HG03378 (cell line): Measurements from ENCODE around the gene POLDIP2.

Experiments
- ATAC-seq: cut with Tn5 transposase; IDR thresholded peaks from one replicate; pipeline ENCODE4 v1.9.1; 2021; ENCODE audit warnings: mild to moderate bottlenecking, moderate library complexity; ENCODE audit not compliant: unreplicated experiment

The POLDIP2 gene

GRCh38 chr17:28367641-28368305 is 10.4 kb upstream of the POLDIP2 start:
- no peak for ATAC-seq

- no peak for ATAC-seq
These were observed 9.3 kb upstream of the POLDIP2 start for GRCh38 chr17:28366605-28367004.

GRCh38 chr17:28365487-28365886 is 8.2 kb upstream of the POLDIP2 start:
- ATAC-seq, result no peak

GRCh38 chr17:28364665-28365363 is 7.5 kb upstream of the POLDIP2 start, which contains the start of gene SEBOX:
Gene SEBOX (minus strand): TSS chr17:28365199. CDS start chr17:28365151, 48 bp downstream.
- ATAC-seq, result no peak

- ATAC-seq, result no peak
These were observed 6.7 kb upstream of the POLDIP2 start for GRCh38 chr17:28363776-28364650.

- ATAC-seq, result no peak
These were observed 5.9 kb upstream of the POLDIP2 start for GRCh38 chr17:28363186-28363585.

GRCh38 chr17:28357901-28358197 is 522 bp upstream of the POLDIP2 start:
- ATAC-seq, result no peak

- no peak for ATAC-seq
These were observed 7.1 kb downstream of the POLDIP2 start for GRCh38 chr17:28350271-28350670.

- ATAC-seq, result no peak
These were observed 8.3 kb downstream of the POLDIP2 start for GRCh38 chr17:28348979-28349378.

GRCh38 chr17:28347261-28347891 is 10.0 kb downstream of the POLDIP2 start:
- no peak for ATAC-seq

- no peak for ATAC-seq
These were observed 10.5 kb downstream of the POLDIP2 start for GRCh38 chr17:28346746-28347246.

GRCh38 chr17:28346199-28346580 is 11.1 kb downstream of the POLDIP2 start:
- no peak for ATAC-seq

GRCh38 chr17:28345419-28346198 is 11.7 kb downstream of the POLDIP2 start:
- ATAC-seq, result no peak

- no peak for ATAC-seq
These were observed 12.9 kb downstream of the POLDIP2 start for GRCh38 chr17:28344435-28344901.

GRCh38 chr17:28344011-28344410 is 13.3 kb downstream of the POLDIP2 start:
- ATAC-seq, result no peak

GRCh38 chr17:28343491-28343932 is 13.8 kb downstream of the POLDIP2 start:
- no peak for ATAC-seq

- no peak for ATAC-seq
These were observed 15.0 kb downstream of the POLDIP2 start for GRCh38 chr17:28342313-28342712.

- ATAC-seq, result no peak
These were observed 15.8 kb downstream of the POLDIP2 start for GRCh38 chr17:28341516-28341915.

GRCh38 chr17:28340374-28340773 is 17.0 kb downstream of the POLDIP2 start:
- no peak for ATAC-seq

GRCh38 chr17:28339431-28339830 is 17.9 kb downstream of the POLDIP2 start:
- ATAC-seq, result no peak
